ENCODE data around the gene FMO2.

GRCh38 chr1:171206978-171207355 is 21.9 kb downstream of the FMO2 start:
- no peak for TF ChIP-seq CTCF (IDR thresholded peaks at IDR 0.05)
- TF ChIP-seq POLR2A (IDR thresholded peaks at IDR 0.05) = no peak
